Trophoblast cell (in vitro differentiated cells and primary cell): ENCODE data around the gene SPOCK2.
A peak's percentile ranks its signal among the peaks of the same experiment; 100 is the strongest.

Experiments
- DNase-seq, 2 donors: peaks; one replicate each; pipeline ENCODE4 v3.0.0-alpha.2; 2016
- H2AFZ ChIP-seq: 2 replicates; pipeline ENCODE4 v1.6.1; 2013; ENCODE audit warnings: low read length, moderate library complexity, mild to moderate bottlenecking; ENCODE audit not compliant: insufficient read depth, poor library complexity
- H2AK5ac ChIP-seq: 2 replicates; pipeline ENCODE4 v1.6.1; 2013; ENCODE audit warnings: mild to moderate bottlenecking, low read length
- H2BK120ac ChIP-seq: 2 replicates; pipeline ENCODE4 v1.6.1; 2013; ENCODE audit warnings: low read length, mild to moderate bottlenecking, moderate library complexity; ENCODE audit not compliant: insufficient read depth, poor library complexity
- H2BK12ac ChIP-seq: 2 replicates; pipeline ENCODE4 v1.6.1; 2013; ENCODE audit warnings: mild to moderate bottlenecking, low read length, moderate library complexity
- H2BK5ac ChIP-seq: 2 replicates; pipeline ENCODE4 v1.6.1; 2013; ENCODE audit warnings: low read length, low read depth, moderate library complexity, mild to moderate bottlenecking; ENCODE audit not compliant: poor library complexity
- H3K14ac ChIP-seq: 2 replicates; pipeline ENCODE4 v1.6.1; 2013; ENCODE audit warnings: mild to moderate bottlenecking, low read length
- H3K18ac ChIP-seq: 2 replicates; pipeline ENCODE4 v1.6.1; 2013; ENCODE audit warnings: mild to moderate bottlenecking, low read length
- H3K23ac ChIP-seq: 2 replicates; pipeline ENCODE4 v1.6.1; 2013; ENCODE audit warnings: low read length
- H3K27ac ChIP-seq: 2 replicates; pipeline ENCODE4 v1.5.1; 2013; ENCODE audit warnings: low read depth, mild to moderate bottlenecking, inconsistent platforms, low read length, moderate library complexity
- H3K27me3 ChIP-seq: 2 replicates; pipeline ENCODE4 v1.6.1; 2013; ENCODE audit warnings: inconsistent platforms, mild to moderate bottlenecking, low read length, moderate library complexity; ENCODE audit not compliant: insufficient read depth
- H3K36me3 ChIP-seq, 2 experiments: 1 replicate in 1 of 2; 2 replicates in 1 of 2; pipeline ENCODE4 v1.6.1; 2013; ENCODE audit warnings: low read length in 2 of 2, mild to moderate bottlenecking in 2 of 2, moderate library complexity in 1 of 2; ENCODE audit not compliant: insufficient read depth in 2 of 2, control insufficient read depth in 1 of 2
- H3K4ac ChIP-seq: 2 replicates; pipeline ENCODE4 v1.6.1; 2013; ENCODE audit warnings: low read depth, mild to moderate bottlenecking, low read length, moderate library complexity
- H3K4me1 ChIP-seq, 2 experiments: 1 replicate in 1 of 2; 2 replicates in 1 of 2; pipeline ENCODE4 v1.6.1; 2013; ENCODE audit warnings: low read length in 2 of 2, mild to moderate bottlenecking in 2 of 2, moderate library complexity in 1 of 2; ENCODE audit not compliant: insufficient read depth in 2 of 2, control insufficient read depth in 1 of 2
- H3K4me2 ChIP-seq: 2 replicates; pipeline ENCODE4 v1.6.1; 2013; ENCODE audit warnings: inconsistent platforms, mild to moderate bottlenecking, low read length, moderate library complexity
- H3K4me3 ChIP-seq: 2 replicates; pipeline ENCODE4 v1.5.1; 2013; ENCODE audit warnings: mild to moderate bottlenecking, low read depth, low read length, inconsistent platforms
- H3K79me1 ChIP-seq: one replicate; pipeline ENCODE4 v1.6.1; 2013; ENCODE audit warnings: low read length
- H3K79me2 ChIP-seq: 2 replicates; pipeline ENCODE4 v1.6.1; 2013; ENCODE audit warnings: low read length, mild to moderate bottlenecking; ENCODE audit not compliant: control insufficient read depth, insufficient read depth, poor library complexity
- H3K9ac ChIP-seq: 2 replicates; pipeline ENCODE4 v1.6.1; 2013; ENCODE audit warnings: mild to moderate bottlenecking, low read length
- H3K9me3 ChIP-seq: 2 replicates; pipeline ENCODE4 v1.6.1; 2013; ENCODE audit warnings: low read depth, mild to moderate bottlenecking, control low read depth, inconsistent platforms, low read length; ENCODE audit not compliant: insufficient read depth
- H4K12ac ChIP-seq: 2 replicates; pipeline ENCODE4 v1.6.1; 2013; ENCODE audit warnings: low read depth, mild to moderate bottlenecking, low read length, moderate library complexity
- H4K8ac ChIP-seq: 2 replicates; pipeline ENCODE4 v1.6.1; 2013; ENCODE audit warnings: low read depth, mild to moderate bottlenecking, low read length, moderate library complexity
- H4K91ac ChIP-seq: one replicate; pipeline ENCODE4 v1.6.1; 2013; ENCODE audit warnings: low read depth, mild to moderate bottlenecking, low read length, moderate library complexity
- WGBS: extraction: QIAGEN DNeasy Blood & Tissue Kit; methylation state at CpG from one replicate; pipeline ENCODE4 v1.1.7; 2013; ENCODE audit warnings: missing lambda C conversion rate; ENCODE audit not compliant: insufficient read length, insufficient coverage; ENCODE audit errors: extremely low coverage; 5-methylcytosine and 5-hydroxymethylcytosine counted together

Gene SPOCK2

DNA sequence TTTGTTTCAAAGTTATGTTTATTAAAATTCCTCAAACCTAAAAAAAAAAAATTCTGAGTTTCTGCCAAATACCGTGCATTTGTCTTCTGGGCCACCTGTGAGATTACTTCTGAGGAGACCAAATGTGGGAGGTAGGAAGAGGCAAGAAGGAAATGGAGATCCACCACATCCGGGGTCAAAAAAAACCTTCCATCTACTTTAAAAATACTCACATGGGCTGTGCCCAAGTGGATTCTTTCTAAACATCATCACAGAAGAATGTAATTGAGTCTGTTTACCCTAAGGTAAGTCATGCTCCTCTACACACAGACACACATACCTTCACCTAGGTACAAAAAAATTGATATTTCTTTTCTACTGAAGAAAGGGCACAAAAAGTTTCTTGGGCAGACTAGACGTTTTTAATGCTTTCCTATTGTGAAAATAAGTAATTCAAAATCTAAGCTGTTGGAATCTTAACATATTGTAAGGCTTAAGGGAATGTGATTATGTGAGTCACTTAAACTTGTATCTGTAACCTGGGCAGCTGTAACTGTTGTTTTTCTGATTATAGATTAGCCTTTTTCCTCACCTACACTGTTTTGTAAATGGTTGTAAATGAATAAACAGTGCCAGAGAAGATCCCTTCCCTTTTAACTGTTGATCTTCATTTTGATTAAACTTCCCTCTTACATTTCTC, 19.1 kb upstream of the SPOCK2 start:
- Histone ChIP-seq H4K91ac (no peak overlapping the region), H2BK5ac (no peak overlapping the region), H4K12ac (no peak overlapping the region), H3K27ac (no peak overlapping the region), H3K9ac (no peak overlapping the region), H3K23ac (no peak overlapping the region), H3K27me3 (no peaks in the 10 kb centered on the region), H3K79me2 (no peaks in the 10 kb centered on the region), H3K9me3 (peaks cover 2% of the 10 kb centered on the region), H2BK120ac (no peak overlapping the region), H2AFZ (no peak overlapping the region), H3K14ac (no peak overlapping the region), H3K4me3 (no peak overlapping the region), H2AK5ac (no peak overlapping the region), H3K4ac (no peak overlapping the region), H3K36me3 (peaks cover 0 to 2% of the 10 kb centered on the region in 2 experiments), H2BK12ac (no peak overlapping the region), H3K79me1 (no peaks in the 10 kb centered on the region), H4K8ac (no peak overlapping the region), H3K4me2 (no peak overlapping the region), H3K18ac (no peak overlapping the region), H3K4me1 (peaks cover 4 to 7% of the 10 kb centered on the region in 2 experiments)
- WGBS, result no CpG with 5 or more reads among the region's 3 CpGs
- peak in 1 of 2 donors; percentile 49 for DNase-seq

DNA sequence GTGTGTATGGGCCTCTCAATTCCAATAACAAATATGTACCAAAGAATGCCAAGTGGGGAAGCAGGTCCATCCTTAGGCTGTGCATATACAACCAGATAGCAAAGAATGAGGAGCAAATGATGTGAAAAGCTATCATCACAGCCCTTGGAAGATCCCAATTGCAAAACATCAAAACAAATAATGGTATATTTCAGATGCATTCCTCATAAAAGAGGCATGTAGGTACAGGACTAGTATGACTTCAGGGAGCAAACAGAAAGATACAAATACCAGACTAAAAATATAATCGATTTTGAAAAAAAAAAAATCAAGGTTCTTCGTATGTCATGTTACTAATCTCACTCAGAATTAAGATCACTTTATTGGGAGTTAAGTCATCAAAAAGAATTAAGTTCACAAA, 18.5 kb upstream of the SPOCK2 start:
- Histone ChIP-seq H3K4ac (no peak overlapping the region), H3K36me3 (peaks cover 0 to 2% of the 10 kb centered on the region in 2 experiments), H2BK12ac (no peak overlapping the region), H4K8ac (no peak overlapping the region), H3K4me2 (no peak overlapping the region), H3K79me1 (no peaks in the 10 kb centered on the region), H3K79me2 (no peaks in the 10 kb centered on the region), H2BK5ac (no peak overlapping the region), H2AK5ac (no peak overlapping the region), H3K18ac (no peak overlapping the region), H3K4me3 (no peak overlapping the region), H3K27me3 (no peaks in the 10 kb centered on the region), H2BK120ac (no peak overlapping the region), H4K91ac (no peak overlapping the region), H3K27ac (no peak overlapping the region), H4K12ac (no peak overlapping the region), H3K9ac (no peak overlapping the region), H3K14ac (no peak overlapping the region), H2AFZ (no peak overlapping the region), H3K9me3 (peaks cover 2% of the 10 kb centered on the region), H3K23ac (no peak overlapping the region), H3K4me1 (peaks cover 4 to 7% of the 10 kb centered on the region in 2 experiments)
- WGBS, result no CpG with 5 or more reads among the region's 2 CpGs
- DNase-seq, result no peak

DNA sequence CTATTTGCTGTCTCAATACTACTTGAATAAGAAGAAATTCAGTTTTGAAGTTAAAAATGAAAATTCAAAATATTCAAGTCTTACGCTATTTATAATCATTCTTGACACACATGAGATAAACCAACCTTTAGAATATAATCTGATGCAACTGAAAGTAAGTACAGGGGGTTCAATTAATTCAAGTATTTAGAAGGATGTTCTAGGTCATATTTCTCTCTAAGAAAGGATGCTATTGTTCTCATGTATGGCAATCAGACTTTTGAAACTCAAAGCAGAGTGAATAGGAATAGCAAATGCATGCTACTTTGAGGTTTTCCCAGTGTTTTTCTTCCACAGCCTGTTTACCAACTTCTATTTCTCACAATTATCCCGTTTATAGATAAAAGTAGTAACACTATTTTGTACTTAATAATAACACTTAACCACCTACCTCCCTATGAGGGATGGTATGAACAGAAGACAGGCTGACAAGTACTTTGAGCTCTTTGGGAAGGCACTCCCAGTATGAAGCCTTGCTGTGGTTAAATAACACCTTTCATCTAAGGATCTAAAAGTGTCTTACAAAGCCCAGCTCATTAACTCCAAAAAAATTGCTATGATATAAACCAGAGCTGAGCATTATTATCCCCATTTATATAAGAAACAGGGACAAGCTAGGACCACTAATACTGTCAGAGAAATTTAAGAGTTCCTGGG, 18.0 kb upstream of the SPOCK2 start:
- no peak overlapping the region for H3K18ac ChIP-seq
- H4K12ac ChIP-seq, result no peak overlapping the region
- no peak overlapping the region for H3K4me2 ChIP-seq
- H3K9ac ChIP-seq, result no peak overlapping the region
- peaks cover 3% of the 10 kb centered on the region for H3K9me3 ChIP-seq
- H3K79me2 ChIP-seq, result no peaks in the 10 kb centered on the region
- no peak overlapping the region for H3K4ac ChIP-seq
- H2BK12ac ChIP-seq, result no peak overlapping the region
- no peaks in the 10 kb centered on the region for H3K27me3 ChIP-seq
- H3K27ac ChIP-seq, result no peak overlapping the region
- no CpG with 5 or more reads among the region's 2 CpGs for WGBS
- no peak overlapping the region for H4K91ac ChIP-seq
- H3K4me3 ChIP-seq, result no peak overlapping the region
- H2AFZ ChIP-seq, result no peak overlapping the region
- no peak overlapping the region for H4K8ac ChIP-seq
- H3K14ac ChIP-seq, result no peak overlapping the region
- H3K36me3 ChIP-seq, result peaks cover under 1 to 3% of the 10 kb centered on the region in 2 experiments
- no peak for DNase-seq
- H2AK5ac ChIP-seq, result no peak overlapping the region
- peaks cover 4 to 7% of the 10 kb centered on the region in 2 experiments for H3K4me1 ChIP-seq
- H3K79me1 ChIP-seq, result no peaks in the 10 kb centered on the region
- H3K23ac ChIP-seq, result no peak overlapping the region
- H2BK5ac ChIP-seq, result no peak overlapping the region
- H2BK120ac ChIP-seq, result no peak overlapping the region

DNA sequence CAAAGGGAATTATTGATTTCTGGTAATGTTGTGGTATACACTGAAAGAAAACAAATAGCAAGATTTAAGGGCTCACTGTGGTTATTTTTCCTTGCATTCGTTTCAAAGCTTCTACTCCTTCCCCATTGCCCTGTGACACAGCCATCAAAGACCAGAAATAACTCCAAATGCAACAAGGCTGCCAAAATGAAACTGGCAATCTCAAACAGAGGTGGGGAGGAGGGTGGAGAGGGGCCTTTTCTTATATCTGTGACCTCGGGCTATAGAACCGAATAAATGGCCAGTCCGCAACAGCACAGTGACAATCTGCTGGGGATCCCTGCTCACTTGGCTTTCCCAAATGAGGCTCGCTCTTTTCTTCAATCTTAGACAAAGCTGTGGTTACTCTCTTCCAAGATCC, 17.4 kb upstream of the SPOCK2 start:
- Histone ChIP-seq H2BK5ac (no peak overlapping the region), H3K36me3 (peaks cover 2 to 5% of the 10 kb centered on the region in 2 experiments), H3K9me3 (peaks cover 4% of the 10 kb centered on the region), H2AK5ac (no peak overlapping the region), H2BK12ac (no peak overlapping the region), H3K79me1 (no peaks in the 10 kb centered on the region), H3K4me1 (peaks cover 4 to 7% of the 10 kb centered on the region in 2 experiments), H4K91ac (no peak overlapping the region), H3K9ac (no peak overlapping the region), H3K27me3 (no peaks in the 10 kb centered on the region), H3K4ac (no peak overlapping the region), H3K14ac (no peak overlapping the region), H2AFZ (no peak overlapping the region), H3K18ac (no peak overlapping the region), H3K4me3 (no peak overlapping the region), H2BK120ac (no peak overlapping the region), H3K27ac (no peak overlapping the region), H3K4me2 (no peak overlapping the region), H3K23ac (no peak overlapping the region), H3K79me2 (no peaks in the 10 kb centered on the region), H4K12ac (no peak overlapping the region), H4K8ac (no peak overlapping the region)
- WGBS, result no CpG with 5 or more reads among the region's 5 CpGs
- no peak for DNase-seq
